Stimulated activated CD4-positive, alpha-beta T cell treated with anti-CD3 and anti-CD28 coated beads, Interleukin-12 subunit alpha, Interleukin-12 subunit beta, amount 100 ng/mL, for 48 hours (primary cell): ENCODE results near the gene WASHC4.
A peak's percentile ranks its signal among the peaks of the same experiment; 100 is the strongest.

Experiments
- DNase-seq, 3 donors: peaks; one replicate each; pipeline ENCODE4 v3.0.0-alpha.2; 2020; ENCODE audit warnings: low read depth in 2 of 3, low spot score in 1 of 3

WASHC4 gene, protein sequence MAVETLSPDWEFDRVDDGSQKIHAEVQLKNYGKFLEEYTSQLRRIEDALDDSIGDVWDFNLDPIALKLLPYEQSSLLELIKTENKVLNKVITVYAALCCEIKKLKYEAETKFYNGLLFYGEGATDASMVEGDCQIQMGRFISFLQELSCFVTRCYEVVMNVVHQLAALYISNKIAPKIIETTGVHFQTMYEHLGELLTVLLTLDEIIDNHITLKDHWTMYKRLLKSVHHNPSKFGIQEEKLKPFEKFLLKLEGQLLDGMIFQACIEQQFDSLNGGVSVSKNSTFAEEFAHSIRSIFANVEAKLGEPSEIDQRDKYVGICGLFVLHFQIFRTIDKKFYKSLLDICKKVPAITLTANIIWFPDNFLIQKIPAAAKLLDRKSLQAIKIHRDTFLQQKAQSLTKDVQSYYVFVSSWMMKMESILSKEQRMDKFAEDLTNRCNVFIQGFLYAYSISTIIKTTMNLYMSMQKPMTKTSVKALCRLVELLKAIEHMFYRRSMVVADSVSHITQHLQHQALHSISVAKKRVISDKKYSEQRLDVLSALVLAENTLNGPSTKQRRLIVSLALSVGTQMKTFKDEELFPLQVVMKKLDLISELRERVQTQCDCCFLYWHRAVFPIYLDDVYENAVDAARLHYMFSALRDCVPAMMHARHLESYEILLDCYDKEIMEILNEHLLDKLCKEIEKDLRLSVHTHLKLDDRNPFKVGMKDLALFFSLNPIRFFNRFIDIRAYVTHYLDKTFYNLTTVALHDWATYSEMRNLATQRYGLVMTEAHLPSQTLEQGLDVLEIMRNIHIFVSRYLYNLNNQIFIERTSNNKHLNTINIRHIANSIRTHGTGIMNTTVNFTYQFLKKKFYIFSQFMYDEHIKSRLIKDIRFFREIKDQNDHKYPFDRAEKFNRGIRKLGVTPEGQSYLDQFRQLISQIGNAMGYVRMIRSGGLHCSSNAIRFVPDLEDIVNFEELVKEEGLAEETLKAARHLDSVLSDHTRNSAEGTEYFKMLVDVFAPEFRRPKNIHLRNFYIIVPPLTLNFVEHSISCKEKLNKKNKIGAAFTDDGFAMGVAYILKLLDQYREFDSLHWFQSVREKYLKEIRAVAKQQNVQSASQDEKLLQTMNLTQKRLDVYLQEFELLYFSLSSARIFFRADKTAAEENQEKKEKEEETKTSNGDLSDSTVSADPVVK

DNA sequence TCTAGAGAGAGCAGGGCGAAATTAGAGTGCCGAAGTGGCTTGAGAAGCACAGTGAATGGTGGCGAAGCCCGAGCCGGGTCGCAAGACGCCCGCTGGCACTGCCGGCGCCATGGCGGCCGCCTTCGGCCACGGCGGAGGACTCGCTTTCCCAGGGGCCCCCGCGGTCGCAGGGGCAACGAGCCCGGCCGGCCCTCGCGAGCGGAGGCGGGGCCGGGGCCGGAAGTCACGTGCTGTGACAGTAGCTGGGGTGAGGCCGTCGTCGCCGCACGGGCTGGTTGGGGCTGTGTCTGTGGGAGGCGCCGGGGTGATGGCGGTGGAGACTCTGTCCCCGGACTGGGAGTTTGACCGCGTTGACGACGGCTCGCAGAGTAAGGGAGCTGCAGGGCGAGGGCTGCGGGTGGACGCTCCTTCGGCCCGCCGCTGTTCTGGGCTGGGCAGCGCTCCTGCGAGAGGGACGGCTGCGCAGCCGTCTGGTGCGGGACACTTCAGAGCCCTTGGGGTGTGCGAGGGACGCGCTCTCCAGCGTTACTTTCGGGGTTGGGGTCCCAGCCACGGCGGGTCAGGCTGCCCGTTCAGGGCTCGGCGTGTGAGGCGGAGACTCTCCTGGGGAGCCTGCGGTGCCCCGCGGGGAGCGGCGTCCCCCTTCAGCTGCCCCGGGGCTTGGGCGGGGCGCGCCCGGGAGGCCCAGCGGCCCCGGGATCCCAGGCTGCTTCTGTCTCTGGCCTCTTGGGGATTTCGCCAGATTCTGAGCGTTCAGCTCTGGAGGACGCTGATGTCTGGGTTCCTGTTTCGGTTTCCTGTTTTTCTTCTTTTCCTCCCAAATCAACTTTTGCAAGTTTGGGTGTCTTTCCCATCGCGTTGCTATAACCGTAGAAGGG lies at the start of gene WASHC4:
Gene WASHC4, plus strand, starts transcription at position 238 of the 878 bp plus-strand sequence. Its CDS starts 70 bp downstream, at position 308.
- peak; percentile 84 to 91 (median 89) for DNase-seq

DNA sequence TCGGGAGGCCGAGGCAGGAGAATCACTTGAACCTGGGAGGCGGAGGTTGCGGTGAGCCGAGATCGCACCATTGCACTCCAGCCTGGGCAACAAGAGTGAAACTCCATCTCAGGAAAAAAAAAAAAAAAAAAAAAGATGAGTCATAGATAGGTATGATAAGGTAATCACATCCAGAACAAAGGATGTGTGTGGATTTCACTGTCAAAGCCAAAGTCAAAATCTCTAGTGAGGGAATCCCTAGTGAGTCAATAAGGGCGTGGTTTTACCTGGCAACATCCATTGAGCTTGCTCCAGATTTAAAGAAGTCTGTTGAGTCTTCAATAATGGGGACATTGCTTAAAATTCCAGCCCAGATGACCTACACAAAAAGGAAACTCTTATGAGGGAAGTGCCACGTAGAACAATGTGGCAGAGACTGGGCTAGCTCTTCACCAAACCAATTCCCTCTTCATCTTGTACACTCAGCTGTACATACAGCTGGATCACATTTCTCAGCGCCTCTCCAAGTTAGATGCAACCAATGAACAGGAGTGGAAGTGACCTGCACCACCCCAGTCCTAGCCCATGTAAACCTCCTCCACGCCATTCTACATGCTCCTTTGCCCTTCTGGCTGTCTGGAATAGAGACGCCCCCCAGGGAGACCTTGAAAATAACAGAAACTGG lies 46.7 kb upstream of the WASHC4 start:
- DNase-seq: no peak

DNA sequence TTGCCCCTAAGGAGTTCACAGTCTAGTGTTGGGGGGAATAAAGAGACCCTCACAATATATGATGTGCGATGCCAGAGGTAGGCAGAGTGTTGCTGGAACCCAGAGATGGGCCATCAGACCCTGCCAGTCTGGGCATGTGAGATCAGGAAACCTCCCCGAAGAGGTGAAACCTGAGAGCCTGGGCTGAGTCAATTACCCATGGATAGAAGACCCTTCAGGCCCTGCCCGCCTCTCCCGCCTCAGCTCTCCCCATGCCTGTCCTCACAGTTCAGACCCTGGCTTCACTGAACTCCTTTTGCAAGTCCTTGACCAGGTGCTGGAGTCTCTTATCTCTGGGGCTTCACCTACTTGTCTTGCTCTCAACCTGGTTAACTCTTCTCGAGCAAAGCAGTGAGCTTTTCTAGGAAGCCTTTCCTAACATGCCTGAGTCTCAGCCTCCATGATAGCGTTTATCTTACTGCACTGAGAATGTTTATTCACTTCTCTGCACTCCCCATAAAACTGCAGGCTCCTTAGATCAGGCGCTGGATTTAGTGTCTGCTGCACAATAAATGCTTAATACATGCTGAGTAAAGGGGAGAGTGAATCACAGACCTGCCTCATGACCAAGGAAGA lies 42.9 kb upstream of the WASHC4 start:
- DNase-seq: no peak

DNA sequence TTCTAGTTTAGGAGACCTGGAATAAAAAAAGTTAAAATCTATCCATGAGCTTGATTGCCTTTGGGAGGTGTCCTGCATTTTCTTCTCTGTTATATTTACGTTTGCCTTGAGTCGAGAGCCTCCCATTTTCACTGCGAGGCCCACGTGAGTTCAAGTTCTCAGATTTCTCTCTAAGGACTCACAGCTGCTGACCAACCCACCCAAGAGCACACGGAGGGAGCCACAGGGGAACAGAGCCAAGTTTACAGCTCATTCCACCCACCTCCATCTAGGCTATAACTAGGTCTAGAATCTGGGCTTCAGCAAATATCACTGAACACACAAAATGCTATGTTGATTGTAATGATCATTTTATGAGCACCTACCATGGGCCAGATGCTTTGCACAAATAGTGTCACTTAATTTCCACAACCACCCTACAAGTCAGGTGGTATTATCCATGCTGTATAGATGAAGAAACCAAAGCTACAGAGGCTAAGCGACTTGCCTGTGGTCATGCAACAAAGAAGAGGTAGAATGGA lies 40.0 kb upstream of the WASHC4 start:
- no peak for DNase-seq

DNA sequence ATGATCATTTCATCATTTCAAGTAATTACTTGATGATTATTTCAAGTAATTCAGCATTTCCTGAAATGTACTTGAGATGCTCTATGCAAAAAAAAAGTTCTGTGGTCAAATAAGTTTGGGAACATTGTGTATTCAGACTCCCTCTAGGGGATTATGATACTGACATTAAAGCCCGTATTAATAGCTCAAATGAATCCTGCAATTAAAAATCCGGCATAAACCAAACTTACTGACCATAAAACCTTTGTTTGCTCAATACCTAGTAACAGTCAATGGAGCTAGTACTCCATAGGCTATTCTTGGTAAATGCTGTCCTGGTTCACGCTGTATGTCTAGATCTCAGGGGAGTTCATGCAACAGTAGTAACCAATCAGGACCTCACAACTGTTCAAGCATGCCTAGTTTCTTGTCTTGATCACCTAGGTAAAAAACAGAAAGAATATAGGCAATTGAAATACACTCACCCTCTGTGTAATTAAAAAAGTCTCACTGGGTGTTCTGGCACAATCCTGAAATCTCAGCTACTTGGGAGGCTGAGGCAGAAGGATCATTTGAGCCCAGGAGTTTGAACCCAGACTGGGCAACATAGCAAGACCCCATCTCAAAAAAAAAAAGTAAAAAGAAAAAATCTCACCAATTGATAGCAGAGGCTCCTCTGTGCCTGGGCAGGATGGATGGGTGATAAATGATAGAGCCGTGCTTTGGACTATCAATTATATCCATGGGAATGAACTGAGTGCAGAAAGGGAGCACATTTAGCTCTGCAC lies 37.4 kb upstream of the WASHC4 start:
- no peak for DNase-seq

DNA sequence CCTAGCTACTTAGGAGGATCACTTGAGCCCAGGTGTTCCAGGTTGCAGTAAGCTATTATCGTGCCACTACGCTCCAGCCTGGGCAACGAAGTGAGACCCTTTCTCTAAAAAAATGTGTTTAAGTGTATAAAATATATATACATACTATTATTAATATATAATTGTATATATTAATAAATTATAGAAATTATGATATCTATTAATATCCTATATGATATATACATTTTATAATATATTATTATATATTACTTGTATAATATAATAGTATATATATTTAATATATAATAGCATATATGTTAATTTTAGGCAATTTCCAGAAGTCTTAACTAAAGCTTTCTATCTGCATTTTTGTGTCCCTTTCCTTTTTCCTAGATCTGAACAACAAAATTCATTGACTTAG lies 35.5 kb upstream of the WASHC4 start:
- DNase-seq: no peak

DNA sequence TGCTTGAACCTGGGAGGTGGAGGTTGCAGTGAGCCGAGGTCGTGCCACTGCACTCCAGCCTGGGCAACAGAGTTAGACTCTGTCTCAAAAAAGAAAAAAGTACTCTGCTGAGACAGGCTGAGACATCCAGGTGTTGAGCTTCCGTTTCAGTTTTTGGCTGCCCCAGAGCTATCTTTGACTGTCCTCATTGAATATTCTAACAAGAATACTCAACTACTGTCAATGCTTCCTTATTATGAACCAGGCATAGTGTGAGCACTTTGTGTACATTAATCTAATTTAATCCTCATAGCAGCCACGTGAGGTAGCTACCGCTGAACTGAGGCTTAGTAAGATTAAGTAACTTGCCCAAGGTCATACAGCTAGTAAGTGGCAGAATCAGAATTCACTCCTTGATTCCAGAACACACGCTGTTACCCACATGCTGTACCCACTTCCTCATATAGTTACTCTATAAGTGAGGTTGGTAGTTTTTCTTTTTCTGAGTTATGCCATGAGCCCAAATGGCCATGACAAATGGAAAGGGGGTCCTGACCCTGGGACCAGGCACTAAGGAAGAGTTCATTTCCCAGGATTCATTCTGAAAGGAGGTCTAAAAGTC lies 34.5 kb upstream of the WASHC4 start:
- no peak for DNase-seq

DNA sequence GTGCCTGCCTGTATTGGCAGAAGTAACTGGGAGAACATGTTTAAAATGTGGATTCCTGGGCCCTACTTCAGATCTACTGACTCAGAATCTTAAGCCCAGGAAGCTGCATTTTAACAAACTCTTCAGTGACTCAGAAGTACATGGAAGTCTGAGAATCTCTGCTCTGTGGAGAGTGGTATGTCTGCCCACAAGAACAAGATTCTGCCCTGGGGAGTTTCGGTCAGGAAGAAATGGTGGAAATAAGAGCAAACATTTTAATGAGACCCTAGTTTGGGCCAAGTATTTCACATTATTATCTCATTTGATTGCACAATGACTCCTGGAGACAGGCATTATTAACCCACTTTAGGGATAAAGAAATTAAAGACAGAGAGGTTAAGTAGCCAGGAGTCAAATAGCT lies 31.4 kb upstream of the WASHC4 start:
- no peak for DNase-seq

DNA sequence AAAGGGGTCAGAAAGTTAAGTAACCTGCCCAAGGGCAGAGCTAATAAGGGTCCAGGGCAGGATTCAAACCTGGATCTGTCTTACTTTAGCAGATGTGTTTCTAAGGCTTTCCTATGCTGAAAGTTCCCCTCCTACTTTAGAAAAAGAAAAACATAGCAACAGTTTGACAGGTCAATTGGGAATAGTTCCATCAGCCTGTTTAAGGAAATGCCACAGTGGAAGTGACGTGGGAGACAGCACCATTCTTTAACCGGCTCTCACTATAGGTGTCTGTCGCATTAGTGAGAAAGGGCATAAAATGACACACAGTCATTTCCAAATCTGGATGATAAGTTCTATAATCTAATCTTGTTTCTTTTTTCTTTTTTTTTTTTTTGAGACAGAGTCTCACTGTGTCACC lies 30.6 kb upstream of the WASHC4 start:
- DNase-seq: no peak

DNA sequence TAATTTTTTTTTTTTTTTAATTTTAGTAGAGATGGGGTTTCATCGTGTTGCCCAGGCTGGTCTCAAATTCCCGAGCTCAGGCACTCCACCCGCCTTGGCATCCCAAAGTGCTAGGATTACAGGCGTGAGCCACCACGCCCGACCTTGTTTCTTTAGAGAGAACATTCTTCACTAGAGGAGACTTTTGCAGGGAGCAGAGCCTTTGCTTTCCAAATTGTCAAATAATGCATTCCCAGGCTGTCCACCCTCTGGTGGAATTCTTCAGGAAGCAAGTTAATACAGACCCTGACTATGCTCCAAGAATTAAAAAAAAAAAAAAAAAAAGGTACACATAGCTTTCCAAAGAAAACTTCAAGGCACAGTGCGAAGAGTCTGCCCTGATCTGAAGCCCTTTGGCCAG lies 30.1 kb upstream of the WASHC4 start:
- no peak for DNase-seq

DNA sequence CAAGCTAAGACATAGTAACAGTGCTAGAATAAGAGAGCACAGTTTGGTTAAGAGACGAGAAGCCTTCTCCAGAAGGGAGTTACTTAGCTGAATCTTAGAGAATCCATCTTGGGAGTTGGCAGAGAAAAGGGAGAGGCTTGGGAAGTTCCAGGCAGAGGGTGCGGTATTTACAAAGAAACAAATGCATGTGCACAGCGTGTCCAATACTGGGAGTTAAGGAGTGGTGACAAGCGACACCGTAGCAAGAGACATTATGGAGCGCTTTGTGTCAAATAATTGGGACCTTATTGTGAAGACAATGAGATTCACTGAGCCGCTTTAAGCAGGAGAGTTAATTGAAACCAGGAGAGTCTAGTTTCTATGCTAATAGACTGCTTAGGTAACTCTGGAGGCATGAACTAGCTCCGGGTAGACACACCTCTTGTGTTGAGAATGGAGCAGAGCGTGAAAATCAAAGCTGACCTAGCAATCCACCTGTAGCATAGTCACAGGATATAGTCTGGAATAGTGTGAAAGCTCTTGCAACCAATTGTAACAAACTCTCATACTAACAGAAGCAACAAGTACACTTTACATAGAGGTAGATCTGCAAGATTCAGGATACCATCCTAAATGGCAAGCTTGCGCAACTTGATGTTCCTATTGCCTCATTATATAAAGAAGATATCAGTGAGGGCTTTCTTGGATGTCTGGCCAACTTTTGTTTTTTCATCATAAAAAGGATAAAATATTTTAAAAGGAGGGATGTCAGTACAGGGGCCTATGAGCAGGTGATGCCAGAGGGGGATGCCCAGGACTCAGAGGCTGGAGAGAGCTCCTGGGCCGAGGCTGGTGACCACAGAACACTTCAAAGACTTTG lies 28.6 kb upstream of the WASHC4 start:
- DNase-seq: no peak

DNA sequence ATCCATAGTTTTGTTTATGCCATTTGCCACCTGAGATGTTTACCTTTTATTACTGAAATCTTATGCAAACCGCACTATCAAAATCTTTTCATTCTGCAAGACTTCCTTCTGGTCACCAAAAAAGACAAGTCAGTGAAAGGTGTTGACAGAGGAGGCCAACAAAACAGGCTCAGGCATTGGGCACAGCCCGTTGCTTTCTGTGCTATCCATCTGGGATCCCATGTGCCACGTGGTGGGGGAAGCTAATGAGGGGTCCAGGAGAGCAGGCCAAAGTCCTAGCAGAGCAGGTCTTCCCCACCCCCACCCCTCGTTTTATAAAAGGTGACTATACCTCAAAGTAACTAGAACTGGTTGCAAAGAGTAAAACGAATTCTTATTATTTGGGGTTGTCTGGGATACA lies 24.5 kb upstream of the WASHC4 start:
- no peak for DNase-seq

DNA sequence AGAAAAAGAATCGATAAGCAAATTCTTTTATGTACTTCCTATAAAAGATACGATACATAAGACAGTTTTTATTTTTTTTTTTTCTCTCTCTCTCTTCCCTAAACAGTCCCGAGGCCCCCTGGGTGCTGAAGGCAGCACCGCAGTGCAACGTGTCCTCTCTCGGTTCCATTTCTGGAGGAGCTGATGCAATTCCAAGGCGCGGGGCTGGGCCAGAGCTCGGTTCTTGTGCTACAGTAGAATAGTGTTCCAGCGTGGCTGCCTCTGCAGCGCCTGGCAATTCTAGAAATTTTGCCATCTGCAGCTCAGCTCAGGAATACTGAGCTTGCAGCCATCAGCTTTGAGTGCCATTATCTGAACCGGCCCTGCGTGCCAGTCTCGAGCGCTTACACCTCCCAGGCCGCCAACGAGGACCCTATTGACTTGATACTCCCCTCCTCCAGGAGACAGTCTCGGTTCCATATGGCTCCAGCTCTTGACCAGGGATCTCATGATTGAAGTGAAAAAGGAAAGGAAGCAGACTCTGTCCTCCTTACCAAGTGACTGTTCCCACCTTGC lies 23.9 kb upstream of the WASHC4 start:
- no peak for DNase-seq

DNA sequence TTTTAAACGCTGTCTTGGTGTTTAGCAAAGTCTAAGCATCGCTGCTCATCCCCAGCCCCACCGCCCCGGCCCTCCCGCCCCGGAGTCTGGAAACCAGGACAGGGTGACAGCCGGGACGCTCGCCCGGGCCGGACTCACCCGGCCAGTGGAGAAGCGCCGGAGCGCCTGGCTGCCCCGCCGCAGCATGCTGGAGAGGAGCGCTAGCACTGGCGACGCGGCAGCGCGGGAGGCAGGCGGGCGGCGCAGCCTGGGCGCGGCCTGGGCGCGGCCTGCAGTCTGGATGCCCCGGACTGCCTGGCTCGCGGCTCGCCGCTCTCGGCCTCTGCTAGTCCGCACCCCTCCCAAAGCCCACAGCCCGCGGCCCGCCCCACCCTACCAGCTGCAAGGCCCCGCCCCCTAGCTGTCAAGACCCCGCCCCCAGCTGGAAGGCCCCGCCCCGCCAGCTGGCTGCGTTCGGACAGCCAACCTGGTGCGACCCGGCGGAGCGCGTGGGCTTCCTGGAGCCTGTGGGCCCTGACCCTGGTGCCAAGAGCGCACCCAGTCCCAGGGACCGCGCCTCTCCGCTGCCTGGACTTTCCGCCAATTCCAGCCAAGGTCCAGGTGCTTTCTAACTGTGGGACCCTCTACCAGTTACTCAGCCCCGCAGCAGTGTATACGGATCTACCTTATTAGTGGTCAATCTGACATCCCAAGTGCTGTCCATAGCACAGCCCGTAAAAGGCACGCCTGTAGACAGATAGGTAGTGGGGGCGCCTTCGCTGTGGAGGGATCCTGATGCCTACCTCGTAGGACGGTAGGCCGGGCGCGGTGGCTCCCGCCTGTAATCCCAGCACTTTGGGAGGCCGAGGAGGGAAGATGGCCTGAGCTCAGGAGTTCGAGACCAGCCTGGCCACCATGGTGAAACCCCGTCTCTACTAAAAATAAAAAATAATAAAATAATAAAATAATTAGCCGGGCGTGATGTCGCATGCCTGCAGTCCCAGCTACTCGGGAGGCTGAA lies 23.0 kb upstream of the WASHC4 start, which contains the start of gene ALDH1L2:
Gene ALDH1L2, minus strand, starts transcription at position 208 of the 1,000 bp plus-strand sequence. Its CDS starts 22 bp downstream, at position 186.
- DNase-seq: peak; percentile 38 to 52 (median 38)

DNA sequence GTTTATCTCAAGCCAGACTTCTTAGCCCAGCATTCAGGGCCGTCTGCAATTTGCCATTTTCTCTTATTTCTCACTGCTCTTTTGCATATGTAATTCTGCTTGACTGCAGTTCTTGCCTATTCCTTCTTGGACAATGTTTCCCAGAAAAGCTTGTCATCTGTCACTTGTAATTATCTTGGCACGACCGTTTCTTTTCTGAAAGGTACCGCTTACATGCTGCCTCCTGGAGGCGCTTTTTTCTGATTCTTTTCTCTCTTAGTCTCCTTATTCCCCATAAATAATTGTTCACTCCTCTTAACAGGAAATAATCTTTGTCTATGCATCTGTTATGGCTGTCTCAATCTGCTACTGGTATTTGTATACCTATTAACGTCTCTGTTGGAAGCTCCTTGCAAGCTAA lies 22.0 kb upstream of the WASHC4 start:
- no peak for DNase-seq

DNA sequence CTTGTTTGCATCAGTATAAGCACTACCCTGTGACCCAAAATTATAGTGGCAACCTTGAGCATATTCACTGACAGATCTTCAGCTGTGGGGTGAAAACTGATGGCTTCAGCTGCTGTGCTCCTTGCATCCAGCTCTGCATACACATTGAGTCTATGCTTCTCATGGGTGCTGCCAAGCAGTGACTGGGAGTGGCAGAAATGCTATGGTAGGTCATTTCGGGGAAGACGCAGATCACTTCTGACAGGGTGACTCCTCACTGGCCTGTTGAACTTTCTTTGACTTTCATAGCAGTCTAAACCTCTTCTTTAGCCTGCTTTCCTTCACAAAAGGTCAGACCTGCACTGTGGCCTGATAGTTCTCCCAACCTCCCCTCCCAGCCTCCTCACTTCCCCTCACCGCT lies 17.7 kb upstream of the WASHC4 start:
- no peak for DNase-seq
